Fibroblast of peridontal ligament (primary cell): Measurements from ENCODE around the gene PRKCA.
"Not testable (repeated sequence)": the region's sequence is repeated elsewhere in the genome, so short reads cannot be mapped to it uniquely, and the experiment has no call there.

Experiments used
- DNase-seq: peaks from one replicate; pipeline ENCODE4 v3.0.0-alpha.2; 2010; ENCODE audit errors: extremely low read depth

The PRKCA gene

DNA sequence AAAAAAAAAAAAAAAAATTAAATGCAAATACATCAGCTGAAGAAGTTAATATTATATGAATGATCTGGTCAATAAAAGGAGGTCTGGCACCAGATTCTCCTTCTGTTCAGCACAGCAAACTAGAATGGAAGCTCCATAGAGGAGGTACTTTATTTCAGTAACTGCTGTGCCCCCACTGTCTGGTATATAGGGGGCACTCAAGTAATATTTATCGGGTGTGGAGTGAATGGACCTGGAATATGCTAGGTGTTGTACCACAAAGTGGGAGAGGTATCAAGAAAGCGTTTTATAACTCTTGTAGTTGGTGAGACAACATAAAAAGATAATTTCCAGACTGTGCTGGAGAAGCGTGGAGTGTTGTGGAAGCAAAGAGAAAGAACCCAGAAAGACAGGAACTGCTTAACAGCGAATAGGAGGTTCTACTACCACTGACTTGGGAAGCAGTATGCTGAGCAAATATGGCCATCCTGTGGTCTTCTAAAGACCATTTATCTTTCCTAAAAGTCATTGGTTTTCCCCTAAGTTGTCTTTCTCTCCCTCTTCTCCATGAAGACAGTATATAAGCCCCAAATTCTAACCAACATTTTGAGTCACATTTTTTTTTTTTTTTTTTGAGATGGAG lies 12.2 kb upstream of the PRKCA start:
- DNase-seq, result no peak

DNA sequence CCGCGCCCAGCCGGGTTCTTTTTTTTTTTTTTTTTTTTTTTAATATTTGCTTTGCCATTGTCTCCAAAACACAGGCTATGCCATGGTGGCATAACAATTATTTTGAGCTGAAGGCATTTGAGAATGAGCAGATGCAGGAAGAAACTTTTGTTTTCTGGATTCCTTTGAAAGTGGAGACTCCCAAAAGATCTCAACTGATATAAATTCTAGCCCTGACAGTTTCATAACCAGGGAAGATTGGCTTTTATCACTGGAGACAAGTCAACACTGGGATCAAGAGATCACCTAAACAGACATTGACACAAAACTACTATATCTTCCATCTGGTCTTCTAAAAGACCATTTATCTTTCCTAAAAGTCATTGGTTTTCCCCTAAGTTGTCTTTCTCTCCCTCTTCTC lies 10.1 kb upstream of the PRKCA start:
- DNase-seq, result no peak

DNA sequence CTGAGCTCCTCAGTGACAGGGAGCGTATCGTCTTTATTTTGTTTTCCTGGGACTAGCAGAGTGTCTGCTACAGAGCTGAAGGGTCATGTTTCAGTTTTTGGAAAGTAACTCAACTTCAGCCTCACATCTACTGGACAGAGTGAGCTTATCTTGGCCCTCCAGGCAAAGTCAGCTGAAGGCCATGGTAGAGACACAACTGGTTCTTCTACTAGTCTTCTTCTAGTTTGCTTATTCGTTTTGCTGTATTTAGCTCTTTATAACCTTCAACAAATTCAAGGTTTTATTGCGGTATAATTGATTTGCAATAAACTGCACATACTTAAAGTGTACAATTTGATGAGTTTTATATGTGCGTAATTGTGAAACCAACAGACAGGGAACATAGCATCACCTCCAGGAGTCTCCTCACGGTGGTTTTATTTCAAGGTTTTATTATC lies 6.1 kb upstream of the PRKCA start:
- no peak for DNase-seq

DNA sequence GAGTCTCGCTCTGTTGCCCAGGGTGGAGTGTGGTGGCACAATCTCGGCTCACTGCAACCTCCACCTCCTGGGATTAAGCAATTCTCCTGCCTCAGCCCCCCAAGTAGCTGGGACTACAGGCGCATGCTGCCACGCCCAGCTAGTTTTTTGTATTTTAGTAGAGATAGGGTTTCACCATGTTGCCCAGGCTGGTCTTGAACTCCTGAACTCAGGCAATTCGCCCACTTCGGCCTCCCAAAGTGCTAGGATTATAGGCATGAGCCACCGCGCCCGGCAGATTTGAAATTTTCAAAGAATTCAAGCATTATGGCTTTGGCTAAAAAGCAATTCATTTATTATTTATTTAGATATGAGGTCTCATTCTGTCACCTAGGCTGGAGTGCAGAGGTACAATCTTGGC lies 5.0 kb upstream of the PRKCA start:
- not testable (repeated sequence) for DNase-seq

DNA sequence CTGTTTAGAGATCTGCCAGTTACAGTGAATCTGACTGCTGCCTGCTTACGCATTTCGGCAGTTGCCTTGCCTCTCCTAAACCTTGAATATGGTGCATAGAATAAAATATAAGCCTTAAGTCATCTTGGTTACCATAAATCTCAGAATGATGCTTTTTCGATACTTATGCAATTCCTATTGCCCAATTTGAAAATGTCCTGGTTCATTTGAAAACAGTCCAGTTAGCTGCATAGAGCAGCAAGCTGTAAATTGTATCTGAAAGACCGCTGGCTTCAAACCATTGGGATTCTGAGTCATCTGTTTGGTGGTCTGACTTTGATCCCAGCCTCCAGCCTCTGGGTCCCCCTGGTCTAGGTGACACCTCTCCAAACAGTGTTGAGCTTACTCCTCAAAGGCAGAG lies 2.7 kb upstream of the PRKCA start:
- no peak for DNase-seq

DNA sequence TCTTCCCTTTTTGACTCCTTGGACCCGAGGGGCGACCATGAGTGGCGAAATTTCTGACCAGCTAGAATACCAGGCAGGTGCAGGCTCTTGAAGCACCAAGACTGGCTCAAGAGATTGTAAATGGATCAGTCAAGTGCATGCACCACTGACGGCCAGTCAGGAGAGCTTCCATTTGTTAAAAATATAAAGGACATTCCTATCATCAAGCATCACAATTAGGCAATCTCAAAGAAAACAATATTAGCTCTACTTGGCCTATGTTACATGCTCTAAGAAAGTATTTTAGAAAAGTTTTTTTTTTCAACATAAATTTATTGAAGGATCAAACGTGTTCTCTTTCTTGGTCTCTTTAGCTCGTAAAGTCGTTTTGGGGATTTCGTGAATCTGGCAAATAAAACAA lies 1.5 kb upstream of the PRKCA start:
- no peak for DNase-seq

DNA sequence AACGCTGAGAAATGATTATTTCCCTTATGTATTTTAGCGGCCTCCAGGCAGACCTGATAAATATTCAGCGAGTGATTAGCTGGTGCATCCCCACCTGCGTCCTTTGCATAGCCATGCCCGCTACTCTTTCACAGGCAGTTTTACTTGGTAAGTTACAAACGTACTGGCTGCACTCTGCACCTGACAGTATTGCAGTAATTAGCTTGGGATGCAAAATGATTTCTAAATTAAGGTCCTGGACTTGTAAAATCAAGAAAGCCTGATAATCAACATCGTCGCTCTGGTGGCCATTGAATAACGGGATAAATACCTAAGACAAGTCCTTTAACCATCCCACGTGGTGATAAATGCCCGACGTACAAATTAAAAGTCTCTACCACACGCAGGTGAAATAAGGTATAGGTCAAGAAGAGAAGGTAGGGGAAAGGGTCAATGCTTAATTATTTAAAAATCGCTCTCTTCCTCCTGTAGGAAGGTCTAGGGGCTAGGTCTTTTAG lies 998 bp upstream of the PRKCA start:
- no peak for DNase-seq

DNA sequence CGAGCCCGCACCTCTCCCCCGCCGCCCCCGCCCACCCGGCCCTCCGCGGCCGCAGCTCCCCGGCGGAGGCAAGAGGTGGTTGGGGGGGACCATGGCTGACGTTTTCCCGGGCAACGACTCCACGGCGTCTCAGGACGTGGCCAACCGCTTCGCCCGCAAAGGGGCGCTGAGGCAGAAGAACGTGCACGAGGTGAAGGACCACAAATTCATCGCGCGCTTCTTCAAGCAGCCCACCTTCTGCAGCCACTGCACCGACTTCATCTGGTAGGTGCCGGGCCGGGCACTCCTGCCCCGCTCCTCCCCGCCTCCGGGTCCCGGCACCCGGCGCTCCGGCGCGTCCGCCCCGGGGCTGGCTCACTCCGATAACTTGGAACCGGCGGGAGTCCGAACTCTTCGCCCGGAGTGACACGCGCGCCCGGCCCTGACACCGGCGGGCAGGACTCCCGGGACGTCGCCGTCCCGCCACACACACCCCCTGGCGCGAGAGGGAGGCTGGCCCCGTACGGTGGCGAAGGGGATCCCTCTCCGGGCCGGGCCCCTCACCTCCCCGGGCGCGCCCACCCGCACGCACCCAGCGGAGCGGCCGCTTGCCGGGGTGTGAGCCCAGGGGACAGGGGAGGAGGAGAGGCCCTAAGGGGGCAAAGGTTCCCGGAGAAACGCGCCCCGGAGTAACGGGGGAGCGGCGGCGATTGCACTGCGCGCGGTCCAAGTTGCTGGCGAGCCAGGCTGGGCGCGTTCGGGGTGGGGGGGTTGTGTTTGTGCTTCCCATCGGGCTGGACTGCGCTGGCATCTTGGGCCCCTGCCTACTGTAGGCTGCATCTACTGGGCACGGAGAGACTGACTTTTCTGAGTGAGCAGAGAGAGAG lies 581 bp downstream of the PRKCA start:
- DNase-seq, result peak; percentile 61

DNA sequence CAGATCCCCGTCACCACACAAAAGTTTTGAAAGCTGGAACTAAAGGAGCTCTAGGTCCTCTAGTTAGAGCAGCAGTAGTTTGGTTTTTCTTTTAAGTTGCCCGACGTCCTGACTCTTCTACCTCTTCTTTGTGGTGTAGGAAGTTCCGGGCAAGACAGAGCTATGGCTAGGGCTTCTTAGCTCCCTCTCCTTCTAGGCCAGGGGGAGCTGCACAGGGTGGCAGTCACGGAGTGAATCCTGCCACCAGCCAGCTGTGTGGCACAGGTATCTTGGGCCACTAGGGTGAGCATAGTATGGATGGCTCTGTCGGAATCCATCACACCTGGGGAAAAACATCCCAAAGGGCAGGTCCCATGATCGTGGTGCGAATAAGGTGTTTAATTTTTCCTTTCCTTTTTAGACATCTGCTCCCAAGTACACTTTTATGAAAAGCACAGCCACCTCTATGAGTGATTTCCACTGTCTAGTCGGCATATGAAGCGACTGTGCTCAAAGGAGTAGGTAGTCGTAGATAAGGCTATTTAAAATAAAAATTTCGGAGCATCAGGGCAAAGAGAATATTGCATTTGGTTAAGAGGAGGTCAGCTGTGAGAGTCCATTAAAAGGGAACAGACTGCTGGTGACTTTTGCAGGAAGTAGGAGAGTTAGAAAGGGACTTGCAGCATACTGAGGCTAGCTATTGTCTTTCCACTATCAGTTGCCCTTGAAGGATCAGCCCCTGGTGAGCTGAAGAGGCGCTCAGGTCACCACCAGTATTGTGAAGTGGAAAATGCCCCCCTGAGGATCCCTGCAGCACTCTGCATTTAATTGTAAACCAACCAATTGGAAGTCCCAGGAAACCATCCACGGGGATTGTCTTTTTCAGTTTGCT lies 2.1 kb downstream of the PRKCA start:
- DNase-seq, result peak; percentile 55

DNA sequence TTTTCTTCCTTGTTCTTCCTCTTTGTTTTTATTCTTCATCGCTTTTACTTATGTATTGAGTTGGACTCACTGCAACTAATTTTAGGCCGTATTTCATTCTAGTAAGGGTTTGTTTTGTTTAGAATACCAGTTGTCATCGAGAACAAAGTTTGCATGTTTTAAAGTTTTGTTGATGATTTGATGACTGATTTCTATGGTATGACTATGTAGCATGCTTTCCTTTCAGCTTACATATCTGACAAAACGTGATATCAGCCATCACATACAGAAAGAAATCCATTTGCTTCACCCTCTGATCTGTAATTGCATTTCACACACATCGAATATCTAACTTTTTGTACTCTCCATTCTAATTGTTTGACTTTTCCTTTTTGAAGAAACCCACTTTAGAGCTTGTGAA lies 4.0 kb downstream of the PRKCA start:
- peak; percentile 78 for DNase-seq

DNA sequence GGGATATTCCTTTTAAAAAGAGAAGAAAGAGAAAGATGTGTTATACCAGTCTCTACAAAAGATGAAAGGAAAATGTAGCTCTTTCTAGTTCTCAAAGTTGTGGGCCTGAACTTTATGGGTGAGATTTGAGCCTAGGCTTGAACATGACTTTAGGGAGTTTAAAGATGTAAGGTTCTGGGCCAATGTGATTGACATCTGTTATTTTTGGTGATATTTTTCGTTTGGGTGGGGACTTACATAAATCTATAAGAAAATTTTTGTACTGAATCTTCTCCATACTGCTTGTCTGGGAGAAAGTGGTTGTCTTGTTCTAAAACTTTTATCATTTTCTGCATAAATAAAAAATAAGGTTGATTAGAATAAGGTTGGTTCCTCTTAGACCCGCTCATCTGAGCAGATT lies 4.8 kb downstream of the PRKCA start:
- DNase-seq, result no peak

DNA sequence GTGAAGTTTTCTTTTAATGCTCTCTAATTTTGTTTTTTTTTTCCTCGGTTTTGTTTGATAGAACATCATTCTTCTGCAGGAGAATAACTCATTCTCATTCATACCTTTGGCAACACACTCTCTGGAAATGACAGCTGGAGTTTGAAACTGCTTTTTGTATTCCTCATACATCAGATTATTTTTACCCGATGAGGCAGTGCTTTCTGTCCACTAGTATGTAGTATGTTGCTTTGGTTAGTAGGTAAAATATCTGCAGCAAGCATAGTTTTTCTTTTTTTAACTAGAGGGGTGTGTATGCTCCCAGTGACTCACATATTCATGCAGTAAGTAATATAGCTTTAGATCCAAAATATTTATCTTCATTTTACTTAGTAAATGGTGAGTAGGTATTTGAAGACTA lies 6.4 kb downstream of the PRKCA start:
- no peak for DNase-seq

DNA sequence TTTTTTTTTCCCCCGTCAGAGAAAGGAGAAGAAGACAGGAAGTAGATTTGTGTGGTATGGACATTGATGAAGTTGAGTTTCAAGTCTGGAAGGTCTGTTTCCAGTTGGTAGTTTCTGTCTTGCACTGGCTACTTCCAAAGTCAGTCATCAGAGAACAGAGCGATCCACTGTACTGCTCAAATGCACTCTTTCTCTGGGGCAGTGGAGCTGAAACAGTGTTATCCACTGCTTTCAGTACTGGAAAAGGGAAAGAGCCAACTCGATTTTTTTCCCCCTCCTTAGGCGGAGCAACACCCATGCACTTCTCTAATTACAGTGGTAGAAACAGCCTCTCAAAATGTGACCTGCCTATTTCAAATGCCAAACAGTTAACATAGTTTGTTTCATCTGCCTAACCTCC lies 7.4 kb downstream of the PRKCA start:
- no peak for DNase-seq

DNA sequence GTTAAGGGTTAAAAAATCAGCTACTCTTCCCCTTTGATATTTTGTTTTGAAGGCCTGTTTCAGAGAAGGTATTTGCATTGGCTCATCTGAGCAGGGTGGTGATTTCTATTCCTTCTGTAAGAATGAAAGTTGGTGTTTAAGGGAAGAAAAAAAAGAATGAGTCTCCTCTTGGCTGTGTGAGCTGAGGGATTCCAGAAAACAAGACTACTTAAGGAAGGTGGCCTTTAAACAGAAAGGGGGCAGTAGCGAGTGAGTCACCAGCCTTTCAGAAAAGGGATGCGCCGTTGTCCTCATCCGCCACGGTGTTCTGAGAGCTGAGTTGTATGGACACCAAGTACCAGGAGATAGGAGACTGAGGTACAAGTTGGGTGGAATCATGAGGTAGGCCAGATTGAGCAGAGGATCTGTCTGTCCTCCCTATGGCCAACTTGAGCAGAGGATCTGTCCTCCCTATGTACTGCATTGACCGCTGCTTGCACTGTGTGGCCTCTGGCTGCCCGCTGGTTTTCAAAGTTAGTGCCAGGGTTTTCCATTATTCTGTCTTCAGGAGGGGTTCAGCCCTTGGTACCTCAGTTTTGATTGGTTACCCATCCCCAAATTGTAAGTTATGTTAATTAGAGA lies 8.2 kb downstream of the PRKCA start:
- no peak for DNase-seq

DNA sequence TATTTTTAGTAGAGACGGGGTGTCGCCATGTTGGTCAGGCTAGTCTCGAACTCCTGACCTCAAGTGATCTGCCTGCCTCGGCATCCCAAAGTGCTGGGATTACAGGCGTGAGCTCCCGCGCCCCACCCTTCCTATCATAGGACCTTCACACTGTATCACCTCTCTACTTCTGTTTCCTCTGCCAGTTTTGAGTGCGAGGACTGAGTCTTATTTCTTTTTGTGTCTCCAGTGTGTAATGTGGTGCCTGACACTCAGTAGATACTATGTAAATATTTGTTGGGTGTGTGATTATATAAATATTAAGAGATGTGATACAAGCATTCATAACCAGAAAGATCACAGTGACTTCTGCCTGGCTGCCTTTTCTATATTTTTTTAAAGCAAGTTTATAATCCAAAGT lies 10.5 kb downstream of the PRKCA start:
- DNase-seq, result no peak

DNA sequence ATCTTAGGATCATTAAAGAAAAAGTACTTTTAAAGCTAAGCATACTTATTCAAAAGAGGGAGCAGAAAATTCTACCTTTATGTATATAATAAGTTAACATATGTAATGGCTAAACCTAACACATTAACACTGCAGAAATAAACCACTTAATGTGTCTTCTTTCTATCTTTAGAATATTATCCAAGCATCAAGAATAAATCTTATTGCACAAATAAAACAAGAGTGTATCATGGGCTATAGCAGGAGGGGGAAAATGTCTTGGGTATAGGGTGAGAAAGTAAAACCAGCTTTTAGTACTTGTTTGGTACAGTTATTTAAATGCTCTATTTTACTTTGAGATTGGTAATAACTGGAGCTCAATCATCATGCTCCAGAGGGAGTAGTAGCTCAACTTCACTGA lies 10.9 kb downstream of the PRKCA start:
- DNase-seq, result no peak

DNA sequence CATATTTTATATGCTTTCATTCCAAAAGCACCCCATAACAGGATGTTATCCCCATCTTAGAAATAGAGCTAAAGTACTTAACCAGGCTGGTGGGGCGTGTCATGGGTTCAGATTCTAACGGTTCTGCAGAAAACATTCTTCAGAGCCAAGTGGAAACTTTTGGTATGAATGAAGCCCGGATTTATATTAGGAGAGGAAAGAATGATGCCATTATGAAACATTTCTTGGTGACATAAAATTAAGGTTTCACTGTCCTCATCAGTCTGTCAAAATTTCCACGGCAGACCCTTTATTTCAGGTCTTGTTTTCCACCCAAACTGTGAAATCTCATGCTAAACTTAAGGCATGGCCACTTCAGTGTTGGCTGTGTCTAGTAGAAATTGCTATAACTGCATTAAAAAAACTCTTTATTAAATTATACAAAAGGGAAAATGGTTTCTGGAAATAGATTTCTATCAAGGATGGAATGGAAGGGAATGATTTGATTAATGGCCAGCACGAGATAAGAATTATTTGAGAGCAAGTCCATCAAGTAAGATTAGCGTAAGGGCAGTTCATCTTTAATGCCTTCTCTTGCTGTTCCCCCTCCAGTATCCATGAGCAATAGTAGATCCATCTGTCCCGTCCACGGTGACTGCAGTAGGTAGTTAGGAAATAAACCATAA lies 11.7 kb downstream of the PRKCA start:
- no peak for DNase-seq

DNA sequence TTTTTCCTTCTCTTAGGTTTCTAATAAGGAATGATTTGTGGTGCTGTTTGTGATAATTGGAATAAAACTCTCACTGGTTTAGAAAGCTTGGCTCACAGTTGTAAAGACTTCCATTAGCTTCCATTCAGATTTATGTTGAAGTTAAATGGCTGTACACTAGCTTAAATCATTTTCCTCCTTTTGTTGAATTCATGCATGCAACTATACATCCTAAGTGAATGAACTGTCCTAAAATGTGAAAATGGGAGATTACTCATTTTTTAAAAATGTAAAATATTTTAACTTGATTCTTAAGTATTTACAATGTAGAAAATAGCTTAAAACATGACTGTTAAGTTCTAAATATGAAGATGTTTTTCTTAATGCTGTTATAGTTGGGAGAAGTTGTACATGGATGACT lies 15.2 kb downstream of the PRKCA start:
- peak; percentile 48 for DNase-seq

DNA sequence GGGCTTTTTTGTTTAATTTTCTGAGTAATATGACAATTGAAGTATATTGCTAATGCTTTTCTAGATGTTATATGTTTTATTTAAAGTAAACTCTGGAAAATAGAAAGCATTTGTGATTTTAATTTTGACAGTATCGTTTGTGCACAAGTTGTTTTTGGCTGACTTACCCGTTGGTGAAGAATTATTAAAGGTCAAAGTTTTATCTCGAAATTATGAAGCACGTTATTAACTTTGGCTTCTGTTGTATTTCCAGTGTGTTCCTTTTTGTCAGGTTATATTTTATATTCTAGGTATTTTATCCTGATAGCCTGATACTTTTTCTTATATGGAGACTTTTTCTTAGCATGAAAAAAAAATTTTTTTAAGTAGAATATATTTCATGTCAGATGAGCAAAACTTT lies 16.8 kb downstream of the PRKCA start:
- no peak for DNase-seq

DNA sequence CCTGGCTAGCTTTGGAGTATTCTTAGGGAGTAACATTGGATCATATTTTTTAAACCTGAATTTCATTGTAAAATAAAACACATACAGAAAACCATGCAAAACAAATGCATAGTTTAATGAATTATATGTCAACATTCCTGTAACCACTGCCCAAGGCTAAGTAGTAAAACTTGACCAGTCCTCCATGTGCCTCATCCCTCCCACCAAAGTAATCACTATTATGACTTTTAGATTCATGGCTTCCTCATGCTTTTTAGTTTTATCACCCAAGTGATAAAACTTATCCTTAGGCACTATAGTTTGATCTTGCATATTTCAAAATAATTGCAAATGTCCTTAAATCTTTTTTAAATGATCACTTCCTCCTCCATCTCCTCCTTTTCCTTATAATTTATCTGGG lies 20.4 kb downstream of the PRKCA start:
- DNase-seq, result no peak

DNA sequence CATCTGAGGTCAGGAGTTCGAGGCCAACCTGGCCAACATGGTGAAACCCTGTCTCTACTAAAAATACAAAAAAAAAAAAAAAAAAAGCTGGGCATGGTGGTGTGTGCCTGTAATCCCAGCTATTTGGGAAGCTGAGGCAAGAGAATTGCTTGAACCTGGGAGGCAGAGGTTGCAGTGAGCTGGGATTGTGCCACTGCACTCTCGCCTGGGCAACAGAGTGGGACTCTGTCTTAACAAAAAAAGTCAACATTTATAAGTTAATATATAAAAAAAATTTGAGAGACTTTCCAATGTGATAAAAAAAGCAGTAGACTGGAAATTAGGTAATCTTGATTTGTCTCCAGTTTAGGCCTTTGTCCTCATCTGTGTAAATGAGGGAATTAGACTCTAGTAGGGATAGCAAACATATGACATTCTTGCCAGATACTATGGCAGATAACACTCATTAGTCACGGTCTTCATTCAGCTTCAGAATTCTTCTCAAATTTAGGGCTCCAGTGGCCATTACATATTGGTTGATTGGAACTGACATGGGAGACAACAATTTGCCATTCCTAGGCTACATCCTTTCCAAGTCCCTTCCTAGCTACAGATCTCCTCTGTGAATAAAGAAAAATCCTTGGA lies 22.1 kb downstream of the PRKCA start:
- DNase-seq, result not testable (repeated sequence)
